K562 (cell line): ENCODE measurements around the gene ACAD10. TPM values are rescaled to one million over a fixed set of nuclear protein-coding genes. Genes with fewer than 3 reads are reported as not detected.

Source experiments
- ATAC-seq: fragments of 200-7000 bp; cut with Tn5 transposase; 3 replicates; pipeline ENCODE4 v1.9.1; 2020; ENCODE audit warnings: moderate library complexity
- BruUV-seq: library from RNA; stranded (reverse); fragments of 400-500 nt; replicated peaks from 2 replicates; lab custom pipeline; 2021; lab: Mats Ljungman, UMichigan
- CTCF ChIA-PET: fragments of 300-600 bp; formaldehyde crosslinking; extraction: SDS; loops from one replicate; lab custom pipeline; 2021; ENCODE audit warnings: low intra/inter-chr PET ratio; lab: Yijun Ruan, JAX
- POLR2A ChIA-PET: fragments of 300-600, 350-650 bp; sonication (Branson Sonifier 250); formaldehyde crosslinking; extraction: SDS; loops from one replicate; lab custom pipeline; 2021; ENCODE audit warnings: antibody characterized with exemption, inconsistent platforms; lab: Yijun Ruan, JAX
- DNase-seq, 4 experiments: peaks; one replicate each; pipeline versions ENCODE4 v3.0.0 to v3.0.0-alpha.2; 2011 to 2018; ENCODE audit warnings: low spot score in 3 of 4, mixed read lengths in 3 of 4; ENCODE audit errors: extremely low read depth in 1 of 4
- FAIRE-seq: peaks from 2 replicates; lab custom pipeline; 2011; peaks lifted over from hg19 to GRCh38; lab: Jason Lieb, UNC
- H2AFZ ChIP-seq: 2 replicates; pipeline ENCODE4 v1.6.0; 2011; ENCODE audit warnings: low read depth, low read length, control low read depth, inconsistent platforms
- H3K27ac ChIP-seq: fragments of 200-600 bp; 3 replicates; pipeline ENCODE4 v1.8.0; 2011; ENCODE audit warnings: low read depth, mild to moderate bottlenecking, control low read depth, inconsistent platforms, low read length, moderate library complexity, mixed read lengths; ENCODE audit errors: extremely low read depth
- H3K27me3 ChIP-seq, 2 experiments: fragments of 300-600 bp in 1 of 2; 2 replicates in 1 of 2; 3 replicates in 1 of 2; pipeline versions ENCODE4 v1.6.0 to v1.8.0; 2011; ENCODE audit warnings: inconsistent platforms in 2 of 2, low read length in 2 of 2, mild to moderate bottlenecking in 1 of 2, mixed read lengths in 1 of 2, moderate library complexity in 1 of 2; ENCODE audit not compliant: control insufficient read depth in 2 of 2, insufficient read depth in 2 of 2
- H3K36me3 ChIP-seq: fragments of 300-600 bp; 3 replicates; pipeline ENCODE4 v1.8.0; 2011; ENCODE audit warnings: mild to moderate bottlenecking, low read length, inconsistent platforms; ENCODE audit not compliant: control insufficient read depth, insufficient read depth
- H3K4me1 ChIP-seq, 2 experiments: fragments of 200-600 bp in 1 of 2; replicated peaks in 1 of 2; 2 replicates in 1 of 2; 3 replicates in 1 of 2; pipeline versions ENCODE4 v1.5.1 to v1.8.0; 2011; ENCODE audit warnings: inconsistent platforms in 2 of 2, low read length in 2 of 2, mild to moderate bottlenecking in 1 of 2, mixed read lengths in 1 of 2, moderate library complexity in 1 of 2; ENCODE audit not compliant: control insufficient read depth in 2 of 2, insufficient read depth in 2 of 2
- H3K4me2 ChIP-seq: 2 replicates; pipeline ENCODE4 v1.6.1; 2011; ENCODE audit warnings: low read length, control low read depth, inconsistent platforms, mixed read lengths; ENCODE audit not compliant: insufficient read depth
- H3K4me3 ChIP-seq: fragments of 200-600 bp; sonication (generic), shearing (Covaris generic); 2 replicates; pipeline ENCODE4 v1.5.1; 2016; ENCODE audit warnings: control low read depth, inconsistent platforms
- H3K79me2 ChIP-seq: fragments of 200-600 bp; 3 replicates; pipeline ENCODE4 v1.8.0; 2011; ENCODE audit warnings: low read length, inconsistent platforms; ENCODE audit not compliant: control insufficient read depth, insufficient read depth
- H3K9ac ChIP-seq, 2 experiments: 2 replicates each; pipeline versions ENCODE4 v1.6.0 to v1.6.1; 2011; ENCODE audit warnings: low read depth in 2 of 2, low read length in 2 of 2, control low read depth in 1 of 2, inconsistent platforms in 1 of 2, mild to moderate bottlenecking in 1 of 2, mixed read lengths in 1 of 2; ENCODE audit not compliant: insufficient read depth in 1 of 2
- H3K9me1 ChIP-seq: one replicate; pipeline ENCODE4 v1.6.0; 2011; ENCODE audit warnings: inconsistent platforms, mild to moderate bottlenecking, low read length, moderate library complexity; ENCODE audit not compliant: control insufficient read depth, insufficient read depth
- H3K9me3 ChIP-seq: replicated peaks from 2 replicates; pipeline ENCODE4 v1.5.1; 2011; ENCODE audit warnings: low read depth, low read length, inconsistent platforms; ENCODE audit not compliant: control insufficient read depth, insufficient read depth
- H4K20me1 ChIP-seq: replicated peaks from 2 replicates; pipeline ENCODE4 v1.6.1; 2011; ENCODE audit warnings: low read length, inconsistent platforms, mixed read lengths; ENCODE audit not compliant: control insufficient read depth, insufficient read depth
- ATF7 ChIP-seq: fragments of 450-650 bp; IDR thresholded peaks from 2 replicates; pipeline ENCODE4 v1.7.1; 2014; ENCODE audit warnings: mild to moderate bottlenecking, moderate library complexity
- DPF2 ChIP-seq: fragments of 450-650 bp; IDR thresholded peaks from 2 replicates; pipeline ENCODE4 v1.6.1; 2016
- EZH2 ChIP-seq: IDR thresholded peaks from 2 replicates; pipeline ENCODE4 v1.6.1; 2012; ENCODE audit warnings: low read depth, mild to moderate bottlenecking, inconsistent platforms, low read length, borderline replicate concordance
- GMEB1 ChIP-seq: fragments of 250-450 bp; sonication (Bioruptor Pico); IDR thresholded peaks from 2 replicates; pipeline ENCODE4 v1.4.0; 2020; ENCODE audit warnings: mild to moderate bottlenecking
- MTA1 ChIP-seq: fragments of 450-650 bp; IDR thresholded peaks from 2 replicates; pipeline ENCODE4 v1.6.1; 2017; ENCODE audit warnings: borderline replicate concordance
- PBX2 ChIP-seq, 2 experiments: IDR thresholded peaks in 1 of 2; conservative IDR thresholded peaks in 1 of 2; 2 replicates each; pipeline ENCODE4 v1.6.1; 2016; ENCODE audit warnings: low read depth in 2 of 2, mild to moderate bottlenecking in 1 of 2, missing compliant biosample characterization in 1 of 2, missing genetic modification characterization in 1 of 2, moderate library complexity in 1 of 2
- PTRF ChIP-seq: fragments of 450-650 bp; IDR thresholded peaks from 2 replicates; pipeline ENCODE4 v1.6.1; 2016; ENCODE audit warnings: mild to moderate bottlenecking, missing genetic modification characterization, missing compliant biosample characterization
- ZBTB49 ChIP-seq: sonication (generic); formaldehyde crosslinking; IDR thresholded peaks from 2 replicates; pipeline ENCODE4 v1.8.0; 2022; ENCODE audit warnings: missing genetic modification reagents, mild to moderate bottlenecking, borderline replicate concordance
- WGBS: fragments of 100-300 bp; shearing (Covaris generic); methylation state at CpG from one replicate; pipeline ENCODE4 v1.1.6; 2016; ENCODE audit warnings: low coverage, mixed read lengths; ENCODE audit not compliant: insufficient coverage; ENCODE audit errors: missing lambda C conversion rate; 5-methylcytosine and 5-hydroxymethylcytosine counted together
- in situ Hi-C: fragments of 300-500 bp; cut with MboI; formaldehyde crosslinking; loops from 4 replicates; pipeline ENCODE4 v1.15.0; 2018; ENCODE audit warnings: inconsistent platforms, mixed read lengths
- intact Hi-C: fragments of 100-400 bp; cut with micrococcal nuclease; formaldehyde crosslinking; loops from 2 replicates; pipeline ENCODE4 v1.14.2; 2022
- polyA plus RNA-seq, 8 experiments: library from polyadenylated mRNA; depleted of rRNA in 4 of 8; stranded (reverse) in 5 of 8; unstranded in 3 of 8; fragments of >200 nt; fragmentation: Nextera tagmentation in 2 of 8; fragmentation: Illumina TruSeq in 1 of 8; extraction: Ambion mirVana in 2 of 8; extraction: Trizol in 1 of 8; gene quantifications; 2 replicates each; pipeline versions ENCODE4 v1.2.1 to v1.2.3, GENCODE V29; 2011 to 2014; ENCODE audit warnings: inconsistent platforms in 1 of 8, missing spikeins in 1 of 8
- total RNA-seq, 7 experiments: library from RNA; depleted of rRNA in 6 of 7; stranded (reverse); fragments of >200 nt in 6 of 7; fragmentation: Illumina TruSeq in 2 of 7; extraction: Trizol in 2 of 7; gene quantifications; 2 replicates each; pipeline versions ENCODE4 v1.2.1 to v1.2.3, GENCODE V29; 2011 to 2021; ENCODE audit warnings: low replicate concordance in 1 of 7

Gene ACAD10
- total and polyA plus RNA-seq, 9 of the 15 experiments (the other 6 are each of a cell fraction or from before 2014, with no cell fraction given): 2.3 to 19.2 (median 12.0) TPM

- no peaks in the 10 kb centered on the region; the same call in 1 of the 2 replicates for H3K9me3 ChIP-seq
- no peak overlapping the region for H3K27ac ChIP-seq
- H3K9me1 ChIP-seq: no peaks in the 10 kb centered on the region
- DNase-seq (no peak), ATAC-seq (no peak), FAIRE-seq (no peak)
- 68% methylated on average over 4 of the region's 4 CpGs for WGBS
- ChIA-PET CTCF (no interaction called here), POLR2A (interaction anchor here (0.7 to 2.4 kb wide), 3 partner anchors 10 to 509 kb away, joined by 3 to 9 read pairs (median 3); no protein-coding TSS in a partner anchor)
- intact Hi-C loops: no loop called here
- BruUV-seq: no TSS peak
- H4K20me1 ChIP-seq: no peaks in the 10 kb centered on the region
- H3K27me3 ChIP-seq: no peaks in the 10 kb centered on the region; a peak in 1 of 5 replicates
- peaks cover 0 to 6% of the 10 kb centered on the region in 2 experiments; a peak in 2 of 5 replicates for H3K4me1 ChIP-seq
- H3K9ac ChIP-seq: no peak overlapping the region
- H3K36me3 ChIP-seq: peaks cover 9% of the 10 kb centered on the region; the same call in 1 of the 3 replicates
- in situ Hi-C loops: no loop called here
- H3K4me2 ChIP-seq: no peak overlapping the region
- H2AFZ ChIP-seq: no peak overlapping the region
- no peak overlapping the region for H3K4me3 ChIP-seq
- no peaks in the 10 kb centered on the region for H3K79me2 ChIP-seq
- TF ChIP-seq ATF7 (no peak), GMEB1 (CRISPR knock-in tag) (no peak), PTRF (tag) (no peak), MTA1 (no peak), EZH2 (no peak), DPF2 (no peak), PBX2 (CRISPR knock-in tag; IDR thresholded peaks at IDR 0.05; ENCODE audit: low read depth) (no peak), PBX2 (tag; conservative IDR thresholded peaks at IDR 0.05; ENCODE audit: low read depth) (no peak), ZBTB49 (CRISPR knock-in tag) (no peak)
Observed at GRCh38 chr12:111784953-111785352, 99.1 kb downstream of the ACAD10 start.
